ENCODE data around the gene HECTD2.
"Not testable (repeated sequence)": the region's sequence is repeated elsewhere in the genome, so short reads cannot be mapped to it uniquely, and the experiment has no call there.

HECTD2 gene

DNA sequence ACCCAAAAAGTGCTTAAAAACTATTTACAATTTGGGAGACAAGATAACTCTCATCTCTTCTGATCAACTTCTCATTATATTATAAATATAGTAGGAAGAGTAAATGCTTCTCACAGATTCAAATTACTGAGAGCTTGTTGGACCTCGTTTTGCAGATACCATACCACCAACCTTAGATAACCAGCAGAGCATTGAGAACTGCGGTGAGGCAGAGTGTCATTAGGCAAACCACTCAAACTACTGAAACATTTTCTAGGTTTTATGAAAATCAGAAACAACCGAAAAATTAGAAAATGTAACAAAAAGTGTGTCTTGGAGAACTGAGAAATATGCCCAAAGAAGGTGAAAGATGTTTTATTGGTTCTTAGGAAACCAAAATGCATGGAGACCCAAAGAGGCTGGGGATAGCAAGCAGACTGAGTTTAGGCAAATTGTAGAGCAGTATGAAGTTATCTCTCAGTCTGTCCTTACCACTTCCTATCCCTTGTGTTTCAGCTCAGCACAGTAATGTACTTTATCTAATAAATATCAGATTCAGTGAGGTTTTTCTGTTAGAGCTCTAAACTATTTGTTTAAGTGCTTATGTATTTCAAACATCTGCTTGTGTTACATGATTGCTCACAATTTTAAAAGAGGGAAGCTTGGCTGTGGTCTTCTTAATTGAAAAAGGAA is 77.9 kb downstream of the HECTD2 start:
- DNase-seq, result no peak

GRCh38 chr10:91493313-91493712 is 83.2 kb downstream of the HECTD2 start:
- no peak for DNase-seq

GRCh38 chr10:91495402-91495801 is 85.3 kb downstream of the HECTD2 start:
- no peak for DNase-seq

- DNase-seq, result no peak
Observed at GRCh38 chr10:91496016-91496415, 85.9 kb downstream of the HECTD2 start.

DNA sequence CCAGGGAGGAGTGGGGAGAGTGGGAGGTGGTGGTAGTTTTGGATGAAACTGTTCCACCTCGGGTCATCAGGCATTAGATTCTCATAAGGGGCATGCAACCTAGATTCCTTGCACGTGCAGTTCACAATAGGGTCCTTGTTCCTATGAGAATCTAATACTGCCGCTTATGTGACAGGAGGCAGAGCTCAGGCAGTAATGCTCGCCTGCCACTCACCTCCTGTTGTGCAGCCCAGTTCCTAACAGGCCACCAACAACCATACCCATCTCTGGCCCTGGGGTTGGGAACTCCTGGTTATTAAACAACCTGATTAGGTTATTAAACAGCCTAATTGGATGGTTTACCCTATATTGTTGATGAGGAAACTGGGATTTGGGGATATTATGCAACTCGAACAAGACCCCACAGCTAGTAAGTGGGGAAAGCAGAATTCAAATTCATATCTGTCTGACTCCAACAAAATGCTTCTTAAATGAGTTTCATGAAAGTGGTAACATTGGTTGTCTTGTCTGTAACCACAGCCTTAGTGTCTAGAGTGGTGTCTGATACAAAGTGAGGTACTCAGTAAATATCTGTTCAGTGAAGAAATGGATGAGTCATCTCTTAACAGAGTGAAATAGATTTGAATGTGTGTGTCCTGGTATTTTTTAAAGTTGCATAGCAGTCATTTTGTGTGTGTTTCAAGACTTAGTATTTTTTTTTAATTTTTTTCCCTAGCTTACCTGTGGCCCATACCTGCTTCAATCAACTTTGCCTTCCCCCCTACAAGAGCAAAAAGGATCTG is 101.6 kb downstream of the HECTD2 start:
- no peak for DNase-seq

- no peak for DNase-seq
Observed at GRCh38 chr10:91512458-91512857, 102.3 kb downstream of the HECTD2 start.

DNA sequence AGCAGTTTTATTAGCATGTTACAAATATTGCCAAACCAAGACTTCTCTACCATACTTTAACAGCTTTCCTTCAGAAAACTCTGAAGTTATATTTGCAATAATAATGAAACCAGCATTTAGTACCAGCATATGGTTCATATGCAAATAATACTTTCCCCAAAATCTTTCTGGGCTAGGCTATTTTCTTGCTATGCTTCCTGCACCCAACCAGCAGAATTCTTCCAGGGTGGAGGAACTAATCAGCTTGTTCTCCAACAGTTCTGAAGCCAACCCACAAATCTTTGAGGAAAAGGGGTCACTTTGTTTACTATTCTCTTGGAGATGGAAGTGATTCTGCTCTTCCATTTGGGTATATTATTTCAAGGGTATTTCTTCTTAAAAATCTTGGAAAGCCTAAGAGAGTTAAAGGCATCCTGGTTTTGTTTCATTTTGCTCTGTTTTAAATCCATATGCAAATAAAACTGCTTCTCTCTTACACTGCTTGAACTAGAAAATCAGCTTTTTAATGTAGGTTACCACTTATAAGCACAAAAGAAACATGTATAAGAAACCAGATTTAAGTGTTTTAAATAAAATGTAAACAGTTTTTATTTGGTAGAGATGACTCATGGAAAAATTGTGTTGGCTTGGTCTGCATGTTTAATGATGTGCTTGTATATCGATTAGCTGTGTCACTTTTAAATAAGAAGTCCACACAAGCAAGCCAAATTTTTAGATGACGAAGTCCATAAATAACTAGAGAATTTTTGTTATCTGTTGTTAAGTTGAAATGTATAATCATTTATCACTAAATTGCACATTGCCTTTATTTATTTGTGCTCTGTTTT is 103.7 kb downstream of the HECTD2 start:
- no peak for DNase-seq

DNA sequence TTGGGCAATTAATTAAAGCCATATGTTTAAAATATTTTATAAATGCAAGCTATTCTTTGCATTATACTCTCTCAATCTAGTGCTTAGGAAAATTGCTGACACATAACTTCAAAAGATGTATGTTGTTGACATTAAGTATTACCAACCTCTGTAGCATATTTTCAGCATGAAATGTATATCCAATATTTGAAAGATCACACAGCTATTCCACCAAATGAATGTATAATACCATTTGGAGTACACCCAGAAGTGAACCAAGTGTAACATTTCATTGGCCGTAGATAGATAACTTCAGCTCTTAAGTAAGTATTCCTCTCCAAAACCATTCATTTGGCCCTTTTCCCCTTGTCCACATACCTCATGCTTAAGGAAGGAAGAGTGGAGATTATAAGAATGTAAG is 104.6 kb downstream of the HECTD2 start:
- DNase-seq, result no peak

DNA sequence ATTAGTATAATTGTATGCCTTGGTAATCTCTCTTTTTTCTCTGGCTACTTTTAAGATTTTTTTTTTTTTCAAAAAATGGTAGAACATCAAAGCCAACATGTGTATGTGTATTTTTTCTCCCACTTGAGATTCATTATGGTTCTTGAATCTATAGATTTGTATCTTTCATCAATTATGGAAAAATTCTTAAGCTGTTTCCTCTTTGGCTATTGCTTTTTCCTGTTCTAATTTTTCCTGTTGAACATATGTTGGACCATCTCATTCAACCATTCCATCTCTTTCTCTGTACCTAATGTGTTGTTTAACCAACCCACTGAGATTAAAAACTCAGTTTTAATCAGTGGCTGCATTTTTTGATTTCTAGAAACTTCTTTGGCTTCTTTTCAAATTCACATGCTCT is 107.2 kb downstream of the HECTD2 start:
- DNase-seq, result no peak

GRCh38 chr10:91519899-91520514 is 109.9 kb downstream of the HECTD2 start:
- DNase-seq, result no peak

GRCh38 chr10:91520661-91521060 is 110.5 kb downstream of the HECTD2 start:
- no peak for DNase-seq

- DNase-seq, result no peak
Observed at GRCh38 chr10:91521439-91521838, 111.3 kb downstream of the HECTD2 start.

- no peak for DNase-seq
Observed at GRCh38 chr10:91525896-91526712, 116.0 kb downstream of the HECTD2 start.

- DNase-seq, result no peak
Observed at GRCh38 chr10:91528080-91528479, 117.9 kb downstream of the HECTD2 start.

DNA sequence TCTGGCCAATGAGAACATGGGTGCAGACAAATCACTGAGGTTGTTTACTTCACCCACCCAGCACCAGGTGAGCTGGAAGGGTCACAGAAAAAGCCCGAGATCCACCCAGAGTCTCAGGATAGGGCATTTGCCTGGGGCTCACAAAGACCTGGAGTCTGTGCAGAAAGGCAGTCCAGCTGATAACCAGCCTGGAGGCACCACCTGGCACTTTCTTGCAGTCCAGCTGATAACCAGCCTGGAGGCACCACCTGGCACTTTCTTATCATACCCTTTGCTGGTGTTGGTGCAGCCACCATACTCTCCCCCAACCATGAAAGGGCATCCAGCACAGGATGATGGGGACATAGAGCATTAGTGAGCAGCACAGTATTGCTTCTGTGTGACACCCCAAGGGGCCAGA is 118.6 kb downstream of the HECTD2 start:
- no peak for DNase-seq

DNA sequence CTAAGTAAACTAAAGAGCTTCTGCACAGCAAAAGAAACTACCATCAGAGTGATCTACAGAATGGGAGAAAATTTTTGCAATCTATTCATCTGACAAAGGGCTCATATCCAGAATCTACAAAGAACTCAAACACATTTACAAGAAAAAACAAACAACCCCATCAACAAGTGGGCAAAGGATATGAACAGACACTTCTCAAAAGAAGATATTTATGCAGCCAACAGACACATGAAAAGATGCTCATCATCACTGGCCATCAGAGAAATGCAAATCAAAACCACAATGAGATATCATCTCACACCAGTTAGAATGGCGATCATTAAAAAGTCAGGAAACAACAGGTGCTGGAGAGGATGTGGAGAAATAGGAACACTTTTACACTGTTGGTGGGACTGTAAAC is 124.6 kb downstream of the HECTD2 start:
- DNase-seq, result not testable (repeated sequence)

DNA sequence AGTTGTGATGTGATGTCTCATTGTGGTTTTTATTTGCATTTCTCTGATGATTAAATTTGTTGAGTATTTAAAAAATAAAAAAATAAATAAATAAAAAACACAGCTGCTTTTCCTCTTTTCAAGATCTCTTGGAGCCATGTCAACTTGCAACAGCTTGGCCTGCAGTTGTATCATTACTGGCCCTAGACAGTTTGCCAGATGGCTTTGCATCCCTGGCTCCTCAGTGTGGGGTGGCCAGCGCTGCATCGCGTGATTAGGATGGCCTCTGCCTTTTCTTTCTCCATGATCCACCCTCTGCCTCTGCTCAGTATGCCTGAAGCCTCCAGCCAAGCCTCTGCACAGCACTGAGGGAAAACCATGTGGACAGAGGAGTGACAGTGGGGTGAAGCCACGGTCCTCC is 126.0 kb downstream of the HECTD2 start:
- no peak for DNase-seq

DNA sequence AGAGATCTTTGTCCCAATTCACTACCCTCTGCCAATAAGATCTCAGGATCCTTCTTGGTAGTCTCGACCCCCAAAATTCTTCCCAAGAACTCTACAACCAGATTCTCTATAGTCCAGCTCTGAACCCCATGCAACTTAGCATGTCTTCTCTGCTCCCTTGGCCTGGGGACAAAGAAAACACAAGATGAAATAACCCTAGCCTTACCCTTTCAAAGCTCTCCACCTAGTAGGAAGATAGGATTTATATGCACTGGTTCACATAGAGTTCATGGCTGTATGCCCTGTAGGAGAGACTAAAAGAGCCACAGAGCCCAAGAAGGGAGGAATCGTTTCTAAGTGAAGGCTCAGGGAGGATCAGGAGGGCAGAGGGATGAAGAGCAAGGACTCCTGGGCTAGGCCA is 126.6 kb downstream of the HECTD2 start:
- DNase-seq, result no peak

- no peak for DNase-seq
Observed at GRCh38 chr10:91537614-91538383, 127.7 kb downstream of the HECTD2 start.

DNA sequence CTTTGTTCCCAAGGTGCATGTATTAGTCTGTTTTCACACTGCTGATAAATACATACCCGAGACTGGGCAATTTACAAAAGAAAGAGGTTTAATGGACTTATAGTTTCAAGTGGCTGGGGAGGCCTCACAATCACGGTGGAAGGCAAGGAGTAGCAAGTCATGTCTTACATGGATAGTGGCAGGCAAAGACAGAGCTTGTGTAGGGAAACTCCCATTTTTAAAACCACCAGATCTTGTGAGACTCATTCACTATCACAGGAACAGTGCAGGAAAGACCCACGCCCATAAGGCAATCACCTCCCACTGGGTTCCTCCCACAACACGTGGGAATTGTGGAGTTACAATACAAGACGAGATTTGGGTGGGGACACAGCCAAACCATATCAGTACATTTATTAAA is 129.8 kb downstream of the HECTD2 start:
- DNase-seq, result no peak

GRCh38 chr10:91540733-91541132 is 130.6 kb downstream of the HECTD2 start:
- no peak for DNase-seq

DNA sequence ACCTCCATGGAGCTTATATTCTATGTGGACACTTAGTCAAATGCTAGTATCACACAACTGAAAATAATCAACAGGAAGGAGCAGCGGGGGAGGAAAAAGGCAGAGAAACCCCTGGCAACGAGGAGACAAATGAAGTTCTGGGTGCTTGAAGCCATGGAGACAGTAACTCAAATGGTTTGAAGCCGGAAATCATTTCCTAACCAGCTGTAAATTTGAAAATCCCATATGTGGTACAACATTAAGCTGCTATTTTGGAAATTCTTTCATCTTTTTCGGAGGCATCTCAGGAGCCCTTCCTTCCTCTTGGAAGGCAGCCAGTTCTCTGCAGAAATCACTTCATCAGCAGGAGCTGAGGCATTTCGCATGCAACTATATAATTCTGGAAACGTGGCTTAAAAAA is 131.3 kb downstream of the HECTD2 start:
- DNase-seq, result no peak
